ENCODE data around the gene CAPN15.

CAPN15 gene

GRCh38 chr16:546909-547770 lies 19.6 kb downstream of the CAPN15 start:
- DNase-seq (ENCODE audit: low spot score), result no peak

- DNase-seq (ENCODE audit: low spot score), result no peak
Measured at GRCh38 chr16:548586-548985, 21.1 kb downstream of the CAPN15 start.

DNA sequence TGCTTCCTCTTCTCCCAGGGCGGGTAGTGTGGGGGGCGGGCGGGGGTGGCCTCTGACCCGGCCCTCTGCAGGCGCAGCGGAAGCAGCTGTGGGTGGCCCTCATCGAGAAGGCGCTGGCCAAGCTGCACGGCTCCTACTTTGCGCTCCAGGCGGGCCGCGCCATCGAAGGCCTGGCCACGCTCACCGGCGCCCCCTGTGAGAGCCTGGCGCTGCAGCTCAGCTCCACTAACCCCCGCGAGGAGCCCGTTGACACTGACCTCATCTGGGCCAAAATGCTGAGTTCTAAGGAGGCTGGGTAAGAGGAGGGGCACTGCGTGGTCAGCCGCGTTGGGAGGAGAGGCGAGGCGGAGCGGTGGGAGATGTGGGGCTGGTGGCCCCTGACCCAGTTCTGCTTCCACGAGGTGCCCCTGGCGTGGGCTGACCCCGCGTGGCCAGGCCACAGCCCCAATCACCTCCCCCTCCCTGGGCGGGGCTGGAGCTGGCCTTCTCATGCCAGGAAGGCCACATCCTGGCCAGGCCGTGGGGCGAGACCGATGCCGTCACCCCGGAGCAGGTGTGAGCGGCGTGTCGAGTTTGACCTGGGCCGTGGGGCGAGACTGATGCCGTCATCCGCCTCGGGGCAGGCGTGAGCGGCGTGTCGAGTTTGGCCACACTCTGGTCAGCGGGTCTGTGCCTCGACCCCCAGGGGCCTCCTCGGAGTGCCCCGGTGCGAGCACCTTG lies 22.2 kb downstream of the CAPN15 start:
- DNase-seq (ENCODE audit: low spot score), result no peak

DNA sequence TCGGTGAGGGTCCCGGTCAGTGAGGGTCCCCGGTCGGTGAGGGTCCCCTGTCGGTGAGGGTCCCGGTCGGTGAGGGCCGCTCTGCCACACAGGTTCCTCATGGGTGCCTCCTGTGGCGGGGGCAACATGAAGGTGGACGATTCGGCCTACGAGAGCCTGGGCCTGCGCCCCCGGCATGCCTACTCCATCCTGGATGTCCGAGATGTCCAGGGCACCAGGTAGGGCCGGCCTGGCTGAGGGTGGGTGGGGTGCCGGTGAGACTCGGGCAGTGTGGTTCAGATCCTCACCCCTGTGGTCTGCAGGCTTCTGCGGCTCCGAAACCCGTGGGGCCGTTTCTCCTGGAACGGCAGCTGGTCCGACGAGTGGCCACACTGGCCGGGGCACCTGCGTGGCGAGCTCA lies 23.7 kb downstream of the CAPN15 start:
- DNase-seq (ENCODE audit: low spot score), result no peak

GRCh38 chr16:552171-552570 lies 24.7 kb downstream of the CAPN15 start:
- DNase-seq (ENCODE audit: low spot score), result no peak

DNA sequence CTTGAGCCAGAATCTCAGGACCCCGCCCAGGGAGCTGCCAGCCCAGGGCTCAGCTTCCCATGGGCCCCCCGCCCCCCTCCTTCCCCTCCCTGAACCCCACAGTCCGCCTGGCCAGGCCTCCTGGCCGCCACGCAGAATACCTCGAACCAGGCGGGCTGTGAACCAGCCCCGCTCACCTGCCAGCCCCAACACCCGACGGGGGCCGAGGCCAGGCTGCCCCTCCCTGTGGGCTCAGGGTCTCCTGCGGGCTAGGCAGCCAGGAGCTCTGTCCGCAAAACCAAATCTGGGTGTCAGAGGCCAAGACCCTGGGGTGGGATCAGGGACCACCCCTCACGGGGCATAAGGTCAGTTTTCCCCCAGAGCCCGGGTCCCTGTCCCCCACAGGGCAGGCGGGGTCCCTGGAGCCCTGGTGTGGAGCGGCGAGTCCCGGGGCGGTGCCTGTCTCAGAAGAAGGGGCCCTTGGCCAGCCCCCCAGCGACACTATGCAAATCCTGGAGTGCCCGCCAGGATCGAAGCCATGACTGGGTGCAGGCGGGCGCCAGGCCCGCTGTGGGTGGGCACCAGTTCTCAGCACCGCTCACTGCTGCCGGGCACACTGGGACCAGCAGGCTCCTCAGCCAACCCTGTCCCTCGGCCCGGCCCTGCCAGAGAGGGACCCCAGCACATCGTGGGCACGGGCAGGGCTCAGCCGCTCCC lies 26.2 kb downstream of the CAPN15 start:
- no peak for DNase-seq (ENCODE audit: low spot score)

DNA sequence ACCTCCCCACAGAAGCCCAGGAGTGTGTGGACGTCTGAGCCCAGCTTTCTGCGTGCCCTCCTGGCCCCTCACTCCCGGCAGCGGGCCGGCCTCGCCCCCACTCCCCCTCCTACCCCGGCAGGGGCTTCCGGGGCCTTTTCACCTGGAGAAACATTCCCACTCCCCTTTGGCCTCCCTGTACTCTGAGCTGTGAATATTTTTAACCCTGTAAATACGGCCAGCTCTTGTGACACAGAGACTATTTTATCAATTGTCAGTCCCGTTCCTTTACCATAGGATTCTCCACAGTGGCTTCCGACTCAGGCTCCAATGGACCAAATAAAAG lies 26.7 kb downstream of the CAPN15 start:
- no peak for DNase-seq (ENCODE audit: low spot score)

GRCh38 chr16:554640-555365 lies 27.3 kb downstream of the CAPN15 start:
- DNase-seq (ENCODE audit: low spot score), result no peak

DNA sequence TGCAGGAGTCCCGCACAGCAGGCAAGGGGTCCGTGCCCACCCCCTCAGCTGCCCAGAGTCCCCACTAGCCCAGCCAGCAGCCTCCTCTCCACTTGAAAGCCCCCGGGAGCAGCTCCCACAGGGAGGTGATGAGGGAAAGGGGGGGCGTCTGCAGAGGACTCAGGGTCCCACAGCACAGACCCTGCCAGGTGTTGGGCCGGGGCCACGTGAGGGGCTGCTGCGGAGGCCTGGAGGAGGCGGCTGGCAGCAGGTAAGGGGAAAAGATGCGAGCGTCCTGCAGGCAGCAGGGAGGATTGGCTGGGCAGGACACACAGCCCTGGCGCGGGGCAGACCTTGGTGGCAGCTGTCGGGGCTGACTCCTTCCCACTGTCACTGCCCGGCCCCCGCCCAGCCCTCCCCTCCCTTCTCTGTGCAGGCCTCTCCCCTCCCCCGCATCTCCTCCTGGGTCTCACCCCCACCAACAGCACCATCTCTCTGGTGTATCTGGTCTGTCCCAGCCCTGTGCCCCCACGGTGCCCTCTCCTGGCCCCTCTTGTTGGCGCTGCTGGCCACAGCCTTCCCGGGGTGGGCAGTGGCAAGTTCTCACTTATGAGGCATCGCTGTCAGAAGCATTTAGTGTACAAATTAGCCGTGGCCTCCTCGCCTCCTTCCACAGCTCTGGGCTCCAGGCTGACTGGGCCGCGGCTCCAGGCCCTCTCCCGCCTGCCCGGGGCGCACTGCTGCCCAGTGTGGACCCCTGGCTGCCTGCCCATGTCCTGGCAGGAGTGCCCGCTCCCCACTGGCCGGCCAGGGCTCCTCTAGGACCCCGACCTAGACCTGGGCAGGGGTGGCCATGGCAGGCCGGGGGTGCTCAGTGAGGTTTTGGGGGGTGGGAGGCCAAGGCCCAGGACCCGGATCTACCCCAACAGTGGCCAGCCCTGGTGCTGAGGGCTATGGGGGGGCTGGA lies 28.3 kb downstream of the CAPN15 start:
- no peak for DNase-seq (ENCODE audit: low spot score)

DNA sequence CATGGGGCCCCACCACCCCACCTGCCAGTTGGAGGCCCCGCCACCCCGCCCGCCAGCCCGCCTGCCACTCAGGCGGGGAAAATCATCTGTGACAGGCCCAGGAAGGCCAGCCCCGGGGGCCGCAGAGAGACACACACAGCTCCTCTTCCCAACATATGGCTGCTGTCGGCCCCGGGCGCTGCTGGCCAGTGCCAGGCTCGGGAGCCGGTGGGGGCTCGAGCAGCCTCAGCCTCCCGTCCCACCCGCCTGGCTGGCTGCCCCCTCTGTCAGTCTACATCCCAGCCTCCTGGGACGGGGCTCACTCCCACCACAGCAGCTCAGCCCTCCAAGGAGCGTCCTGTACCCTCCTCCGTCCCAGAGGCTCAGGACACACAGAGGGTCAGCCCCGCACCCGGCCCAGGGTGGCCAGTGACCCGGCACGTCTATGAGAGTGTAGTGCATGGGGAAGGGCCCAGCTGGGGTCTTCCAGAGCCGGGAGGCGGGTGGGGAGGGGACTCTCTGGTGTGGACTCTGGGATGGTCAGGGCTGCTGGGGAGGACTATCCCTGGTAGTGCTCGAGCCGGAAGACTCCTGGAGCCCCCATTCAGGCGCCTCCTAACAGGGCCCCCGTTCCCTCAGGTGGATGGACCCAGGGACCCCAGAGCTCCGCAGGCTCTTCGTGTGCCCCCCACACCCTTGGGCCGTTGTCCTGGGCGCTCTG lies 29.1 kb downstream of the CAPN15 start:
- DNase-seq (ENCODE audit: low spot score), result no peak

GRCh38 chr16:557463-558297 lies 30.2 kb downstream of the CAPN15 start:
- DNase-seq (ENCODE audit: low spot score), result no peak

GRCh38 chr16:558298-559020 lies 30.9 kb downstream of the CAPN15 start:
- DNase-seq (ENCODE audit: low spot score), result no peak

DNA sequence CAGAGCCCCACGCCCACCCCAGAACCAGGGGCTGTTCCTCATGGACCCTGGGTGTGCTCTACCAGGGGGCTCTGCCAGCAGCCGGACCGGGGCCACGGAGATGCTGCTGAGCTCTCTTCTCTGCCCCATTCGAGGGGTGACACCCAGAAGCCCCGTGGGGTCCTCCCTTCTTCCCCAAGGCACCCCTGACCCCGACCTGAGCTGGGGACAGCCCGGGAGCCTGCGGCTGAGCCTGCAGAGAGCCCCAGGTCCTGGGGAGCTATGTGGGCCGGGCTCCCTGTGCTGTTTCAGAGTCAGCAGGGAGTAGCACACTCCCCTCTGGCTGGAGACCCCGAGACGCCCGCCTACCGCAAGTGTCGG lies 31.5 kb downstream of the CAPN15 start:
- no peak for DNase-seq (ENCODE audit: low spot score)

DNA sequence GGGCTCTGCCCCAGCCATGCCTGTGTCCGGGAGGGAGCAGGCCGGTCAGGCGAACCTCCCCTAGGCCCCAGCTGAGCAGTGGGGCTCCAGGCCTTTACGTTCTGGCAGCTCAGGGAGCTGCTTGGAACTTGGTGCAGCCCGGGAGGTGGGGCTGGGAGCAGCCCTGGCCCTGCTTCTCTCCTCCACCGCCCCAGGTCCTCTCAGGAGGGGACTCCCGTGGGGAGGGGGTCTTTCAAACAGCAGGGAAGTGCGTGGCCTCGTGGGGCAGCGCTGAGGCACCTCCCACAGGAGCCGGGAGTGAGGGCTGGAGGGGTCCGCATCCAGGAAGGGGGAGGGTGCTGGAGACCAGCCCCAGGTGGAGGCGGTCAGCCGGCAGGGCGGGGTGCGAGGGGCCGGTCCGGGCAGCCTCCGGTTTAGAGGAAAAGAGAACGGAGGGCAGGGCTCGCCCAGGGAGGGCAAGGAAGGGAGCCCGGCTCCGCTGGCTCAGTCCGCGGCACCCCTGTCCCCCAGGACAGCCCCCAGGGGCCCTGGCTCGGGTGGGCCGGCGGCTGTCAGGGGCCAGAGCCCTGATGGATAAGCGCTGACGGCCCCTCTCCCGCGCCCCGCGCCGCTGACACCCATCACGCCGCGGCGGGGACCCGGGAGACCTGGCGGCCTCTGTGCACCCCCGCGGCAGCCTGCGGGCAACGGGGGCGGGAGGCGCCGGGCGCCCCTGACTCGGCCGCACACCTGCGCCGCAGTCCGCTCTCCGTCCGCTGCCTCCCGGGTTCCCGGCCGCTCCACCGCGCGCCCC lies 32.1 kb downstream of the CAPN15 start:
- DNase-seq (ENCODE audit: low spot score), result no peak

DNA sequence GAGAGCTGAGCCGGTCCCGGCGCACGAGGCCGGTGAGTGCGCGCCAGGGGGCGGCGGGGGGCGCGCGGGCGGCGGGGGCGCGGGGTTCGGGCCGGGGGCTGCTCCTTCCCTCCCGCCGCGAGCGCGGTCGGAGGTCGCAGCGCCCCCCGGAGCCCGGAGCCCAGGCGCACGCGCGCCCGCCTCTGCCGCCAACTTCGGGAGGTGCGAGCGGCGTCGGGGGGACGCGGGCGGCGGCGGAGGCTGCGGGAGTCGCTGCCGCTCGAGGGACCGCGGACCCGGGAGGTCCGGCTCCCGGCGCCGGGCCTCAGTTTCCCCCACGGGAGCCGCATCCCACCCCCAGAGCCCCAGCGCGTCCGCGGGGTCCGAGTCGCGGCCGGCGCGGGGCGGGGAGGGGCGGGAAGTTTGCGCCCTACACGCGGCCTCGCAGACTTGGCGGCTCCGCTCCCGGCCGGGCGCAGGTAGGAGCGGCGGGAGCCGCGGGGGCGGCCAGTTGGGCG lies 32.7 kb downstream of the CAPN15 start, which contains the start of gene PRR35:
PRR35 (plus strand) TSS at position 191 of the 497 bp plus-strand sequence. CDS start 2,901 bp downstream, outside the sequence.
- DNase-seq (ENCODE audit: low spot score), result no peak

- no peak for DNase-seq (ENCODE audit: low spot score)
Measured at GRCh38 chr16:560701-561412, 33.3 kb downstream of the CAPN15 start.

DNA sequence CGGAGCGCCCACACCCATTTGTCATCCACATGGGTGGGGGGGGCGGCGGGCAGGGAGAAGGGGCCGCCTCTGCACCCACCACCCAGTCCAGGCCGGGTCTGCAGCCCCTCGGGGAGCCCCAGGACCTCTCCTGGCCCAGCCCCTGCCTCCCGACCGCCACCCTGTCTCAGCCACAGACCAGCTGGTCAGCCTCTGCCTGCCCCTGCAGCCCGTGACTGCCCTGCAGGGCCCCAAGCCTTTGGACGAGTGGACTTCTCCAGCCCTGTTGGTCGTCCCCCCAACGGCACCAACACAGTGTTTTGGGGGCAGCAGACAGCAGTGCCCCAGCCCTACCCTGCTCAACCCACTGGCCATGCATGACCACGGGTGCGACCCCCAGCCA lies 33.9 kb downstream of the CAPN15 start:
- DNase-seq (ENCODE audit: low spot score), result no peak

All from AG08396 (cell line).